HG03159 (cell line): ENCODE results near the gene HOXD3.

Source experiments
- ATAC-seq: cut with Tn5 transposase; IDR thresholded peaks from one replicate; pipeline ENCODE4 v1.9.1; 2021; ENCODE audit warnings: mild to moderate bottlenecking, moderate library complexity; ENCODE audit not compliant: unreplicated experiment

Gene HOXD3

GRCh38 chr2:176121190-176122051 is 35.7 kb upstream of the HOXD3 start:
- ATAC-seq = no peak

- ATAC-seq = no peak
Observed at GRCh38 chr2:176122052-176122682, 34.9 kb upstream of the HOXD3 start.

GRCh38 chr2:176122683-176123410 is 34.3 kb upstream of the HOXD3 start, which contains the start of gene HOXD9:
TSS of gene HOXD9 (plus strand) at chr2:176122719. CDS start at chr2:176122769, 50 bp downstream.
- ATAC-seq = no peak

GRCh38 chr2:176123411-176124109 is 33.5 kb upstream of the HOXD3 start:
- ATAC-seq = no peak

GRCh38 chr2:176124110-176124946 is 32.8 kb upstream of the HOXD3 start:
- no peak for ATAC-seq

- ATAC-seq = no peak
Observed at GRCh38 chr2:176124947-176125771, 31.9 kb upstream of the HOXD3 start.

GRCh38 chr2:176125772-176126054 is 31.4 kb upstream of the HOXD3 start:
- ATAC-seq = no peak

GRCh38 chr2:176126929-176127773 is 30.0 kb upstream of the HOXD3 start:
- ATAC-seq = no peak

GRCh38 chr2:176127774-176128072 is 29.4 kb upstream of the HOXD3 start:
- no peak for ATAC-seq

GRCh38 chr2:176128172-176128981 is 28.7 kb upstream of the HOXD3 start:
- no peak for ATAC-seq

- ATAC-seq = no peak
Observed at GRCh38 chr2:176128982-176129796, 27.9 kb upstream of the HOXD3 start, which contains the start of gene HOXD8. TSS of gene HOXD8 (plus strand) at chr2:176129705. CDS start at chr2:176130367, 662 bp downstream.

GRCh38 chr2:176129813-176130146 is 27.3 kb upstream of the HOXD3 start:
- no peak for ATAC-seq

- ATAC-seq = no peak
Observed at GRCh38 chr2:176130147-176130956, 26.8 kb upstream of the HOXD3 start.

GRCh38 chr2:176130957-176131847 is 25.9 kb upstream of the HOXD3 start:
- ATAC-seq = no peak

- no peak for ATAC-seq
Observed at GRCh38 chr2:176131848-176132158, 25.3 kb upstream of the HOXD3 start.
